GM12801 (cell line): Measurements from ENCODE around the gene TMEM87A.

ENCODE experiments used
- TF ChIP-seq, protein P1 (sequence below): IDR thresholded peaks from one replicate; pipeline ENCODE4 v1.5.1; 2011; ENCODE audit warnings: control low read depth; ENCODE audit not compliant: insufficient read length; ENCODE audit errors: extremely low read depth

The TMEM87A gene

DNA sequence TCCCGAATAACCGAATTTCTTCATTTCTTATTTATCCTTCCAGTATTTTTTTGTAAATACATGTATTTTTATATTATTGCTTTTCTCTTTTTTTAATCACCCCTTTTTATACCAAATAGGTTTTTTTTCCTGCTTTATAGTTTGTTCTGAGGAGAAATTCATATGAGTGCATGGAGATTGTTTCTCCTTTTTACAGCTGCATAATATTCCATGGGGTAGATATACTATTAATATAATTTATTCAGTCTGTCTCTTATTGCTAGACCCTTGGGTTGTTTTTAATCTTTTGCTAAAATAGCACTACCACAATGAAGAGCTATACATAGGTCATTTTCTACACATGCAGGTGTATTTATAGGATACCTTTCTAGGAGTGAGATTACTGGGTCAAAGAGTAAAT, 3.5 kb upstream of the TMEM87A start:
- TF ChIP-seq, protein P1, sequence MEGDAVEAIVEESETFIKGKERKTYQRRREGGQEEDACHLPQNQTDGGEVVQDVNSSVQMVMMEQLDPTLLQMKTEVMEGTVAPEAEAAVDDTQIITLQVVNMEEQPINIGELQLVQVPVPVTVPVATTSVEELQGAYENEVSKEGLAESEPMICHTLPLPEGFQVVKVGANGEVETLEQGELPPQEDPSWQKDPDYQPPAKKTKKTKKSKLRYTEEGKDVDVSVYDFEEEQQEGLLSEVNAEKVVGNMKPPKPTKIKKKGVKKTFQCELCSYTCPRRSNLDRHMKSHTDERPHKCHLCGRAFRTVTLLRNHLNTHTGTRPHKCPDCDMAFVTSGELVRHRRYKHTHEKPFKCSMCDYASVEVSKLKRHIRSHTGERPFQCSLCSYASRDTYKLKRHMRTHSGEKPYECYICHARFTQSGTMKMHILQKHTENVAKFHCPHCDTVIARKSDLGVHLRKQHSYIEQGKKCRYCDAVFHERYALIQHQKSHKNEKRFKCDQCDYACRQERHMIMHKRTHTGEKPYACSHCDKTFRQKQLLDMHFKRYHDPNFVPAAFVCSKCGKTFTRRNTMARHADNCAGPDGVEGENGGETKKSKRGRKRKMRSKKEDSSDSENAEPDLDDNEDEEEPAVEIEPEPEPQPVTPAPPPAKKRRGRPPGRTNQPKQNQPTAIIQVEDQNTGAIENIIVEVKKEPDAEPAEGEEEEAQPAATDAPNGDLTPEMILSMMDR = no peak

DNA sequence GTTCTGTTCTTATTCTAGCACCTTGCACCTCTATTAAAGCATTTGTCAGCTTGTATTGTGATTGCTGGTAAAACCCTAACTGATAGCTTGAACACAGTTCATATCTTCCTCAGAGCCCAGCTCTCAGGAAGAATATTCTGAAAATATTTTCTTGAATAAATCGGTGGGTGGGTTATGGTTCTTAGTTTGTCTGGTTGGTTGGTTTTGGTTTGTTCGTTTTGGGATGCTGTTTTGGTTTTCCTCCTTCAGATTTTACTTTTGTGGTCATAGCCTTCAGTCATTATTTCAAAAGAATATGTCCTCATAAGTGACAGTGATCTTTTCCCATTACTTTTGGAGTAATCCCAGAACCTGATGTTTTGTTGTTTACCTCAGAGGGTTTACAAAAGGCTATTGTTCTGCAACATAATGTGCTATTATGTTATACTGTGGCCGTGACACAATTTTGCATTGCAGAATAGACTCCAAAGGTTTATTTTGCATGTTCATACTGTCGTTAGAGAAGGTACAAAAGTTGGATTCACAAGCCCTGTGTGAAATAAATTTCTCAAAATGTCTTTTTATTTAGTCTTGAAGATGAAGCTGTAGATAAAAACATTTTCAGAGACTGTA, 2.7 kb upstream of the TMEM87A start:
- TF ChIP-seq, protein P1 = no peak

DNA sequence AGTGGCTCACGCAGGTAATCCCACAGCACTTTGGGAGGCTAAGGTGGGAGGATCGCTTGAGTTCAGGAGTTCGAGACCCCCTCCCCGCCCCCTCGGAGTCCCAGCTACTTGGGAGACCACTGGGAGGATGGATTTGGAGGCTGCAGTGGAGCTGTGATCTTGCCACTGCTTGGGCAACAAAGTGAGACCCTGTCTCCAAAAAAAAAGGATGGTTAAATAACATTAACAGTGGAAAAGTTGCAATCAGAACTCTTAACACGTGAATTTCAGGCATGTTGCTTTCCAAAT, 1.4 kb upstream of the TMEM87A start:
- TF ChIP-seq, protein P1 = no peak

DNA sequence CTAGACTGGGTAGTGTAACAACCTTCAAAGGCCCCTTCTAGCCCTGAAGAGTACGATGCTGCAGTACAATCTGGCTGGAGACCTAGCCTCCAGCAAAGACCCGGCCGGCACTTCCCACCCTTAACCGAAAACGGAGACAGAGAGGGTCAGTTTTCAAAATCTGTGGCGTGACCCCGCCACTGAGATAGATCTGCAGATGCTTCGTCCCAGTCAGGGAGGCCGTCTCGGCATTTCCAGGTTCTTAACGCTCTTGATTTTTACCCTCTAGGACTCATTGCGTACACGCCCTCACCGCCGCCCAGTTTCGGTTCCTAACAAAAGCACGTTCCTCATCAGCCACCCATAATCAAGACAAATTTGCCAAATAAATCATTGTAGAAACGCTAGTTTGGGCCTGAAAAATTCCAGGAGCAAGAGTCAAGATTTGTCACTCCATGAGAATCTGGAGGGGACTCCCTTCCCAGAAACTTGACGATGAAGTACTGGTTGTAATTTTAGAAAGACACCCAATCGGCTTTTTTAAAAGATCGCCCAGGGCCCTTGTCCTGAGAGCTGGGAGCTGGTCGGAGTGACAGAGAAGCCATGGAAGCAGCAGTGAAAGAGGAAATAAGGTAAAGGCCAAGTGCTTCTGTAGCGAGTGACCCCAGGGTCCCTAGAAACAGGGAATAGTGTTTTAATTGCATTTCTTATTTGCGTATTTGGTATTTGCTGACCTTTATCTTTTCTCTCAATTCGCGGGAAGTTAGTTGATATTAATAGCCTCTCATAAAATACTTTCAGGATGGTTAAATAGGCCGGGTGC, 868 bp upstream of the TMEM87A start:
- TF ChIP-seq, protein P1 = no peak

DNA sequence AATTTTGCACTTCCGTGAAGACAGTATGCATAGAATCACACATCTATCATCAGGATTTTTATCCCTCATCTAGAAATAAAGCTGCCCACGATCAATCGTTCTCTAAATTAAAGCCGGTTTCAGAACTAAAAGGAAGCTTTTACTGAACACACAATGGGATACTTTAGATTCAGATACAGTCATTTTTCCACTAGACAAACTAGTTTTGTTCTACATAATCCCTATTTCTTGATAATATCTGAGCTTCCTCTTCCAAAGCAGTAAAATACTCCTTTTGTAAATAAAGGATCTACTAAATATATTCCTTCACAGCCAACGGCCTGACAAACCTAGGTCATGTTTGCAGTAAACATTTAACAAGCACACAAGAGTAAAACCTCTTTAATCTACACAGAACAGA, 2.2 kb downstream of the TMEM87A start:
- TF ChIP-seq, protein P1 = no peak

DNA sequence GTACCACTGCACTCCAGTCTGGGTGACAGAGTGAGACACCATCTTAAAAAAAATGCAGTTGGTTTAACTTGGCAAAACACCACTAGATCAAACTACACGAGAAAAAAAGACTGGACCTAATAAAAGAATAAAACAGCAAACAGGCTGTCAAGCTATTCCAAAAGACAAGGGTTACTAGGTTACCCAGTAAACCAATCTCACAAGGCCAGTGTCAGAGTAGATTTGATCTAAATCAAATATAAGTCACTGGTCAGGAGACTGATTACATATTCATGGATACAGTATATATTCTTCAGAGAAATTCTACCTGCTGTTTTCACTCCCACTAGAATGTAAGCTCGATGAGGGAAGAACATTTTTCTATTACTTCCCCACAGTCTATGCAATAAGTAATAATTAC, 2.7 kb downstream of the TMEM87A start:
- TF ChIP-seq, protein P1 = no peak

DNA sequence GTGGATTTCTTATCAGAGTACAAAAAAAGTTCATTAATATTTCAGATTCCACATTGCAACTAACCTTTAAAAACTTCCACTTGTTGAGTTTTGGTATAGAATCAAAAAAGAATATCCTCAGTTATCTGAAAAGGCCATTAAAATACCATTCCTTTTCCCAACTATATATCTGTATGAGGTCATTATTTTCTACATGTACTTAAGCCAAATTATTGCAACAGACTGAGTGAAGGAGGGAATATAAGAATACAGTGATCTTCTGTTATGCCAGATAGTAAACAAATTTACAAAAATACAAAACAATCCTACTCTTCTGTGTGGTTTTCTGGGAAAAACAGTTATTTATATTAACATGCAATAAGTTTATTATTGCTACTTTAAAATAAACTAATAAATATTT, 5.9 kb downstream of the TMEM87A start:
- TF ChIP-seq, protein P1 = no peak
